Fibroblast of the aortic adventitia (primary cell): Measurements from ENCODE around the gene PUS7. TPM values are rescaled to one million over a fixed set of nuclear protein-coding genes. Genes with fewer than 3 reads are reported as not detected.

Experiments
- DNase-seq: peaks from one replicate; pipeline ENCODE4 v3.0.0-alpha.2; 2010; ENCODE audit warnings: low read depth
- H3K4me3 ChIP-seq: 2 replicates; pipeline ENCODE4 v1.5.1; 2011; ENCODE audit warnings: low read depth, mild to moderate bottlenecking, control low read depth, low read length, moderate library complexity
- CTCF ChIP-seq: IDR thresholded peaks from 2 replicates; pipeline ENCODE4 v1.5.1; 2011; ENCODE audit warnings: mild to moderate bottlenecking, low read length, control low read depth, inconsistent platforms; ENCODE audit not compliant: insufficient read depth
- total RNA-seq: library from RNA; depleted of rRNA; stranded (reverse); fragments of >200 nt; gene quantifications from 2 replicates; pipeline ENCODE4 v1.2.3, GENCODE V29; 2012; ENCODE audit warnings: low replicate concordance

PUS7 gene
- total RNA-seq = 5.8 and 22.8 TPM in 2 replicates

DNA sequence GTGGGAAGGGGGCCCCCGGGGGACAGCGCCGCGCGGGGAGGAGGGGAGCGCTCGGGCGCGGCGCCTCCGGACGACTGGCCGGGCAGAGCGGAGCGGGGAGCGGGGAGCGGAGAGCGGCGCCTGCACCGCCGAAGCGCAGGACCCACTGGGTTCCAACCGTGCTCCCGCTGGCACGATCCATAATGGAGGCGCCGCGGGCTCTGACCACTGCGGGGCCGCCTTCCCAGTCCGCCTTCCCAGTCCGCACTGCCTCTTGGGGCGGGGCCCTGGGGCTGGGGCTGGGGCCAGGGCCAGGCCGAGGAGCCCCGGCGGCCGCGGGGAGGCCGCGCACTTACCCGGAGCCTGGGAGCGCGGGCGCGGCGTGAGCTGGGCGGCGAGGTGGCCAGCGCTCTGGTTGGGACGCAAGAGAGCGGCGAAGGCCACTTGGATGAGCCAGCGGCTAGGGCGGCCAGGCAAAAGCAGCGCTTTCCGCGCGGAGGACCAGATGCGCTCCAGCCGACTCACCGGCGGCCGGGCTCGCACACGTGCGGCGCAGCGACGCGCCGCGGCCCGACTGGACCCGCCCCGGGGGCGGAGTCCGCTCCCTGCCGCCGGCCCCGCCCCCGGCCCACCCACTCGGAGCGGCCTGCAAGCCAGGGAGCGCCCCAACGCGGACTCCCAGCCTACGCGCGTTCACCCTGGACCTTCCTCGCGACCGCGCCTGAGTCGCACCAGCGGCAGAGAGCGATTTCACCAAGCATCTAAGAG, at the start of gene PUS7:
TSS of gene PUS7 (minus strand) at position 555 of the 747 bp plus-strand sequence. CDS start 13,759 bp downstream, outside the sequence.
- DNase-seq = peak; percentile 82
- TF ChIP-seq CTCF = no peak
- H3K4me3 ChIP-seq = peak within 1 kb of the TSS; percentile 92

DNA sequence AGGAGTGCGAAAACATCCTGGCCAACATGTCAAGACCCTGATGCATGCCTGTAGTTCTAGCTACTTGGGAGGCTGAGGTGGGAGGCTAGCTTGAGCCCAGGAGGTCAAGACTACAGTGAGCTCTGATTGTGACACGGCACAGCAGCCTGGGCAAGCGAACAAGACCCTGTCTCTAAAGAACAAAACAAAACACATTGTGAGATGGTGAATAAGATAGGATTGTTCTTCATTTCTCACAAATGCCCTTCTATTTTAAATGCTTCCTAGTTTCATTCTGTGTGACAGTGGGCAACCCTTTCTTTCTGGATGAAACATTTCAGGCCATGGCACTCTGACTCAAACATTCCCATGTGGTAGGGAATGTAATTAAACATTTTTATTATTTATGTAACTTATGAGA, 45.8 kb upstream of the PUS7 start:
- no peak overlapping the region for H3K4me3 ChIP-seq
- no peak for DNase-seq
- no peak for TF ChIP-seq CTCF

GRCh38 chr7:105567024-105567423, 45.0 kb upstream of the PUS7 start:
- TF ChIP-seq CTCF = no peak
- H3K4me3 ChIP-seq = no peak overlapping the region
- no peak for DNase-seq

DNA sequence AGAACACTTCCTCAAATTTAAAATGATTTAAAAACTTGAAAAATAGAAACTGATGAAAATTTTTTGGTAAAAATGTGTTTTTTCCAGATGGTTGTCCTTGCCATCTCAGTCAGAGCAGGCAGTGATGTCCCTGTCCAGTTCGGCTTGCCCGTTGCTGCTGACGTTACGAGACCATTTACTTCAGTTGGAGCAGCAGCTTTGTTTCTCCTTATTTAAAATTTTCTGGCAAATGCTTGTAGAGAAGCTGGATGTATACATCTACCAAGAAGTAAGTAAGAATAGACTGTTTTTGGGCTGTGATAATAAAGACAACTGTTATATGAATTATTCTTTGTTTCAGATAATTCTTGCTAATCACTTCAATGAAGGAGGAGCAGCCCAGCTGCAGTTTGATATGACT, 43.1 kb upstream of the PUS7 start:
- no peak for DNase-seq
- no peak overlapping the region for H3K4me3 ChIP-seq
- no peak for TF ChIP-seq CTCF

- H3K4me3 ChIP-seq = no peak overlapping the region
- TF ChIP-seq CTCF = no peak
- no peak for DNase-seq
These were observed 37.9 kb upstream of the PUS7 start for GRCh38 chr7:105559926-105560325.

GRCh38 chr7:105538339-105538738, 16.3 kb upstream of the PUS7 start:
- no peak for TF ChIP-seq CTCF
- H3K4me3 ChIP-seq = no peak overlapping the region
- DNase-seq = no peak
